HepG2 (cell line): ENCODE measurements around the gene ZNF490. TPM values are rescaled to one million over a fixed set of nuclear protein-coding genes. Genes with fewer than 3 reads are reported as not detected.

ENCODE experiments used
- ATRX ChIP-seq: sonication (generic); formaldehyde crosslinking; IDR thresholded peaks from 2 replicates; pipeline ENCODE4 v1.4.0; 2020; ENCODE audit warnings: missing genetic modification reagents, borderline replicate concordance
- CAMTA2 ChIP-seq: sonication (generic); formaldehyde crosslinking; IDR thresholded peaks from 2 replicates; pipeline ENCODE4 v1.4.0; 2020; ENCODE audit warnings: mild to moderate bottlenecking, missing genetic modification reagents, borderline replicate concordance
- CC2D1A ChIP-seq: sonication (generic); formaldehyde crosslinking; IDR thresholded peaks from 2 replicates; pipeline ENCODE4 v1.8.1; 2023; ENCODE audit warnings: mild to moderate bottlenecking, missing genetic modification reagents
- EEA1 ChIP-seq: sonication (generic); formaldehyde crosslinking; IDR thresholded peaks from 2 replicates; pipeline ENCODE4 v1.5.1; 2020; ENCODE audit warnings: mild to moderate bottlenecking, missing genetic modification reagents, borderline replicate concordance
- IRX3 ChIP-seq: sonication (generic); formaldehyde crosslinking; IDR thresholded peaks from 2 replicates; pipeline ENCODE4 v1.8.1; 2023; ENCODE audit warnings: mild to moderate bottlenecking, low read depth, missing genetic modification reagents, borderline replicate concordance
- KAT2B ChIP-seq: fragments of 150-350 bp; IDR thresholded peaks from 2 replicates; pipeline ENCODE4 v1.6.1; 2014; ENCODE audit warnings: low read depth, low read length, borderline replicate concordance
- KIAA2018 ChIP-seq: sonication (generic); formaldehyde crosslinking; IDR thresholded peaks from 2 replicates; pipeline ENCODE4 v1.5.0; 2020; ENCODE audit warnings: mild to moderate bottlenecking, missing genetic modification reagents, borderline replicate concordance
- KLF12 ChIP-seq: sonication (generic); formaldehyde crosslinking; IDR thresholded peaks from 2 replicates; pipeline ENCODE4 v1.4.0; 2020; ENCODE audit warnings: missing genetic modification reagents, borderline replicate concordance
- PHB2 ChIP-seq: fragments of 450-650 bp; IDR thresholded peaks from 2 replicates; pipeline ENCODE4 v1.6.1; 2018; ENCODE audit not compliant: partially characterized antibody
- ZFY ChIP-seq: sonication (generic); formaldehyde crosslinking; IDR thresholded peaks from 2 replicates; pipeline ENCODE4 v1.4.0; 2020; ENCODE audit warnings: missing genetic modification reagents
- ZNF446 ChIP-seq: sonication (generic); formaldehyde crosslinking; IDR thresholded peaks from 2 replicates; pipeline ENCODE4 v1.5.0; 2020; ENCODE audit warnings: mild to moderate bottlenecking, missing genetic modification reagents
- ZNF770 ChIP-seq: sonication (generic); formaldehyde crosslinking; IDR thresholded peaks from 2 replicates; pipeline ENCODE4 v1.5.0; 2020; ENCODE audit warnings: mild to moderate bottlenecking, missing genetic modification reagents
- ZNF792 ChIP-seq: IDR thresholded peaks from 2 replicates; pipeline ENCODE4 v1.6.1; 2016
- polyA plus RNA-seq, 8 experiments: library from polyadenylated mRNA; depleted of rRNA in 3 of 8; stranded (reverse) in 7 of 8; unstranded in 1 of 8; fragments of >200 nt; fragmentation: Illumina TruSeq in 4 of 8; extraction: Trizol in 4 of 8; gene quantifications; 2 replicates each; pipeline versions ENCODE4 v1.2.1 to v1.2.3, GENCODE V29; 2011 to 2016; ENCODE audit warnings: low read depth in 4 of 8, missing spikeins in 1 of 8, mixed read lengths in 1 of 8; ENCODE audit not compliant: insufficient read depth in 1 of 8
- total RNA-seq, 5 experiments: library from RNA; depleted of rRNA; stranded (reverse); fragments of >200 nt; fragmentation: Illumina TruSeq; extraction: Trizol; gene quantifications; 2 replicates each; pipeline ENCODE4 v1.2.3, GENCODE V29; 2016; ENCODE audit warnings: low read depth in 1 of 5
- TF ChIP-seq, protein P1 (sequence below): sonication (generic); formaldehyde crosslinking; IDR thresholded peaks from 2 replicates; pipeline ENCODE4 v1.5.1; 2020; ENCODE audit warnings: mild to moderate bottlenecking, missing genetic modification reagents, borderline replicate concordance
- TF ChIP-seq, protein P2 (sequence below): sonication (generic); formaldehyde crosslinking; IDR thresholded peaks from 2 replicates; pipeline ENCODE4 v1.8.0; 2022; ENCODE audit warnings: low read depth, missing genetic modification reagents

ZNF490 gene
- total and polyA plus RNA-seq, 2 of the 13 experiments (the other 11 are each of a cell fraction or from before 2014, with no cell fraction given): 1.3 to 2.9 TPM

DNA sequence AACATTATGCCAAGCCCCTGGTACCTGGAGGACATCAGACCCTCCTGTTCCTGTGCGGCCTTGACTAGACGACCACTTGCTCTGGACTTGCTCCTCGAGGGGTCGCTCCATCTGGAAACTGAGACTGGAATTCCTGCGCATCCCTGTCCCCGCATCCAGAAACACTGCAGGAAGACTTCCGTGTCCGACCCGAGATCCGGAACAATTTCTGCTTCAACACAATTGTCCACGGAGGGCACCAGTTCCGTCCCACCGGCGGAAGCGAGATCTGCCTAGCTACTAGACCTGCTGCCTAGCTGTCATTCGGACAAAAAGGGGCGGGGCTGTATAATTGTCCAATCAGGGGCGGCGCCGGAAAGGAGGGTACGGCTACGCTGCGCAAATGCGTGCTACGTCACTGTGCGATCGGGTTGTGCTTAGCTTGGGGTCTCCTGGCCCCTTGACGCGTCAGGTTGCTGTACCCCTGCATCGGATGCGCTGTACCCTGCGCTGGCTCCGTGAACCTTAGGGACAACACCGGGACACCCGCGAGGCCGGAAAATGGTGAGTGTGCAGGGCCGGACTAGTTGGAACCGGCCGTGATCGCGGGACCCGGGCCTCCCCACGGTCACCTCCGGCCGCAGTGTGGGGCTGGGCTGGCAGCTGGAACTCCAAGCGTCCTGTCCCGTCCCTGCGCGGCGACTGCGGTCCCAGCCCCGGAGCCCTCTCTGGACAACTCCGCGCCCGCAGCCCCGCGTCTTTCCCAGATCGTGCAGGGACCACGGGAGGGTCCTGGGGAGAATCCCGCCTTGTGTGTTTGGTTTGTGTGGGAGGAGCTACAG lies at the start of gene ZNF490, which contains the start of gene ZNF791 (continued):
- no peak for TF ChIP-seq KIAA2018
- 0 out of 2 replicates have a peak, but pooled peaks have one; percentile 46 for TF ChIP-seq IRX3 (CRISPR knock-in tag)
- no peak for TF ChIP-seq PHB2
- 0 out of 2 replicates have a peak, but pooled peaks have one; percentile 85 for TF ChIP-seq EEA1
- TF ChIP-seq ZNF792: peak; percentile 90
- TF ChIP-seq KAT2B: no peak
- no peak for TF ChIP-seq ZNF770 (CRISPR knock-in tag)
- TF ChIP-seq, protein P1, sequence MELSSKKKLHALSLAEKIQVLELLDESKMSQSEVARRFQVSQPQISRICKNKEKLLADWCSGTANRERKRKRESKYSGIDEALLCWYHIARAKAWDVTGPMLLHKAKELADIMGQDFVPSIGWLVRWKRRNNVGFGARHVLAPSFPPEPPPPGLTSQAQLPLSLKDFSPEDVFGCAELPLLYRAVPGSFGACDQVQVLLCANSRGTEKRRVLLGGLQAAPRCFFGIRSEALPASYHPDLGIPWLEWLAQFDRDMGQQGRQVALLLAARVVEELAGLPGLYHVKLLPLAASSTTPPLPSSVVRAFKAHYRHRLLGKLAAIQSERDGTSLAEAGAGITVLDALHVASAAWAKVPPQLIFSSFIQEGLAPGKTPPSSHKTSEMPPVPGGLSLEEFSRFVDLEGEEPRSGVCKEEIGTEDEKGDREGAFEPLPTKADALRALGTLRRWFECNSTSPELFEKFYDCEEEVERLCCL (CRISPR knock-in tag): peak; percentile 77; the same call in 1 of the 2 replicates
- TF ChIP-seq ZFY (CRISPR knock-in tag): peak; percentile 84
- TF ChIP-seq KLF12: no peak
- peak; percentile 75 for TF ChIP-seq ZNF446 (CRISPR knock-in tag)
- TF ChIP-seq ATRX (CRISPR knock-in tag): no peak
- no peak for TF ChIP-seq CC2D1A (CRISPR knock-in tag)
- no peak for TF ChIP-seq CAMTA2 (CRISPR knock-in tag)
- TF ChIP-seq, protein P2, sequence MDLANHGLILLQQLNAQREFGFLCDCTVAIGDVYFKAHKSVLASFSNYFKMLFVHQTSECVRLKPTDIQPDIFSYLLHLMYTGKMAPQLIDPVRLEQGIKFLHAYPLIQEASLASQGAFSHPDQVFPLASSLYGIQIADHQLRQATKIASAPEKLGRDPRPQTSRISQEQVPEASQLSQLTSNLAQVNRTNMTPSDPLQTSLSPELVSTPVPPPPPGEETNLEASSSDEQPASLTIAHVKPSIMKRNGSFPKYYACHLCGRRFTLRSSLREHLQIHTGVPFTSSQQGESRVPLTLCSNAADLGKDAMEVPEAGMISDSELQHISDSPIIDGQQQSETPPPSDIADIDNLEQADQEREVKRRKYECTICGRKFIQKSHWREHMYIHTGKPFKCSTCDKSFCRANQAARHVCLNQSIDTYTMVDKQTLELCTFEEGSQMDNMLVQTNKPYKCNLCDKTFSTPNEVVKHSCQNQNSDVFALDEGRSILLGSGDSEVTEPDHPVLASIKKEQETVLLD (CRISPR knock-in tag): 0 out of 2 replicates have a peak, but pooled peaks have one; percentile 14
